ENCODE results near the gene DCBLD1.

The DCBLD1 gene

GRCh38 chr6:117477988-117478852 lies 4.3 kb upstream of the DCBLD1 start:
- no peak for FAIRE-seq

GRCh38 chr6:117478853-117479231 lies 3.6 kb upstream of the DCBLD1 start:
- FAIRE-seq: no peak
- TF ChIP-seq POLR2AphosphoS5 (IDR thresholded peaks at IDR 0.05; ENCODE audit: low read depth, low read length): no peak
- TF ChIP-seq POLR2A (IDR thresholded peaks at IDR 0.05; ENCODE audit: low read depth, low read length): no peak
- TF ChIP-seq TAF1 (IDR thresholded peaks at IDR 0.05; ENCODE audit: borderline replicate concordance, low read depth, low read length): no peak
- DNase-seq (ENCODE audit: insufficient read length): no peak

More at GRCh38 chr6:117477988-117478852, 4.3 kb upstream of the DCBLD1 start:
- DNase-seq (ENCODE audit: insufficient read length): no peak
- TF ChIP-seq POLR2AphosphoS5 (IDR thresholded peaks at IDR 0.05; ENCODE audit: low read depth, low read length) (no peak), TAF1 (IDR thresholded peaks at IDR 0.05; ENCODE audit: borderline replicate concordance, low read depth, low read length) (no peak), POLR2A (IDR thresholded peaks at IDR 0.05; ENCODE audit: low read depth, low read length) (no peak)

- FAIRE-seq (no peak), DNase-seq (ENCODE audit: insufficient read length) (no peak)
- no peak for TF ChIP-seq POLR2AphosphoS5 (IDR thresholded peaks at IDR 0.05; ENCODE audit: low read depth, low read length)
- no peak for TF ChIP-seq POLR2A (IDR thresholded peaks at IDR 0.05; ENCODE audit: low read depth, low read length)
- TF ChIP-seq TAF1 (IDR thresholded peaks at IDR 0.05; ENCODE audit: borderline replicate concordance, low read depth, low read length): no peak
Observed at GRCh38 chr6:117480651-117481050, 1.8 kb upstream of the DCBLD1 start.

GRCh38 chr6:117481278-117481925 lies 1.1 kb upstream of the DCBLD1 start:
- DNase-seq (ENCODE audit: insufficient read length) (no peak), FAIRE-seq (no peak)
- TF ChIP-seq POLR2A (IDR thresholded peaks at IDR 0.05; ENCODE audit: low read depth, low read length) (no peak), POLR2AphosphoS5 (IDR thresholded peaks at IDR 0.05; ENCODE audit: low read depth, low read length) (no peak), TAF1 (IDR thresholded peaks at IDR 0.05; ENCODE audit: borderline replicate concordance, low read depth, low read length) (no peak)

- DNase-seq (ENCODE audit: insufficient read length) (no peak), FAIRE-seq (peak; percentile 30)
- no peak for TF ChIP-seq POLR2AphosphoS5 (IDR thresholded peaks at IDR 0.05; ENCODE audit: low read depth, low read length)
- TF ChIP-seq POLR2A (IDR thresholded peaks at IDR 0.05; ENCODE audit: low read depth, low read length): no peak
- TF ChIP-seq TAF1 (IDR thresholded peaks at IDR 0.05; ENCODE audit: borderline replicate concordance, low read depth, low read length): no peak
Observed at GRCh38 chr6:117481926-117482239, 591 bp upstream of the DCBLD1 start.

GRCh38 chr6:117483004-117483644 lies 650 bp downstream of the DCBLD1 start:
- TF ChIP-seq POLR2A (IDR thresholded peaks at IDR 0.05; ENCODE audit: low read depth, low read length) (no peak), TAF1 (IDR thresholded peaks at IDR 0.05; ENCODE audit: borderline replicate concordance, low read depth, low read length) (no peak), POLR2AphosphoS5 (IDR thresholded peaks at IDR 0.05; ENCODE audit: low read depth, low read length) (no peak)
- no peak for FAIRE-seq

GRCh38 chr6:117483645-117484016 lies 1.2 kb downstream of the DCBLD1 start:
- DNase-seq (ENCODE audit: insufficient read length): no peak
- no peak for FAIRE-seq

More at GRCh38 chr6:117483004-117483644, 650 bp downstream of the DCBLD1 start:
- DNase-seq (ENCODE audit: insufficient read length): no peak

GRCh38 chr6:117484052-117484646 lies 1.7 kb downstream of the DCBLD1 start:
- FAIRE-seq: no peak
- no peak for DNase-seq (ENCODE audit: insufficient read length)
- TF ChIP-seq TAF1 (IDR thresholded peaks at IDR 0.05; ENCODE audit: borderline replicate concordance, low read depth, low read length): no peak
- TF ChIP-seq POLR2AphosphoS5 (IDR thresholded peaks at IDR 0.05; ENCODE audit: low read depth, low read length): no peak
- no peak for TF ChIP-seq POLR2A (IDR thresholded peaks at IDR 0.05; ENCODE audit: low read depth, low read length)

More at GRCh38 chr6:117483645-117484016, 1.2 kb downstream of the DCBLD1 start:
- TF ChIP-seq POLR2A (IDR thresholded peaks at IDR 0.05; ENCODE audit: low read depth, low read length): no peak
- TF ChIP-seq POLR2AphosphoS5 (IDR thresholded peaks at IDR 0.05; ENCODE audit: low read depth, low read length): no peak
- TF ChIP-seq TAF1 (IDR thresholded peaks at IDR 0.05; ENCODE audit: borderline replicate concordance, low read depth, low read length): no peak

GRCh38 chr6:117485433-117485832 lies 3.0 kb downstream of the DCBLD1 start:
- TF ChIP-seq POLR2AphosphoS5 (IDR thresholded peaks at IDR 0.05; ENCODE audit: low read depth, low read length) (no peak), TAF1 (IDR thresholded peaks at IDR 0.05; ENCODE audit: borderline replicate concordance, low read depth, low read length) (no peak)
- no peak for DNase-seq (ENCODE audit: insufficient read length)
- FAIRE-seq: no peak

- FAIRE-seq (no peak), DNase-seq (ENCODE audit: insufficient read length) (no peak)
- no peak for TF ChIP-seq TAF1 (IDR thresholded peaks at IDR 0.05; ENCODE audit: borderline replicate concordance, low read depth, low read length)
- TF ChIP-seq POLR2A (IDR thresholded peaks at IDR 0.05; ENCODE audit: low read depth, low read length): no peak
- TF ChIP-seq POLR2AphosphoS5 (IDR thresholded peaks at IDR 0.05; ENCODE audit: low read depth, low read length): no peak
Observed at GRCh38 chr6:117487821-117488220, 5.3 kb downstream of the DCBLD1 start.

GRCh38 chr6:117489003-117489402 lies 6.5 kb downstream of the DCBLD1 start:
- DNase-seq (ENCODE audit: insufficient read length): no peak
- FAIRE-seq: no peak
- TF ChIP-seq POLR2A (IDR thresholded peaks at IDR 0.05; ENCODE audit: low read depth, low read length) (no peak), TAF1 (IDR thresholded peaks at IDR 0.05; ENCODE audit: borderline replicate concordance, low read depth, low read length) (no peak), POLR2AphosphoS5 (IDR thresholded peaks at IDR 0.05; ENCODE audit: low read depth, low read length) (no peak)

All from GM12892 (cell line).